GM12878 (cell line): ENCODE results near the gene DAAM1. TPM values are rescaled to one million over a fixed set of nuclear protein-coding genes. Genes with fewer than 3 reads are reported as not detected.

ENCODE experiments used
- ATAC-seq: fragments of 200-7000 bp; cut with Tn5 transposase; 3 replicates; pipeline ENCODE4 v1.9.1; 2020; ENCODE audit warnings: mild to moderate bottlenecking, moderate library complexity
- BruUV-seq: library from RNA; stranded (reverse); fragments of 400-500 nt; replicated peaks from 2 replicates; lab custom pipeline; 2021; lab: Mats Ljungman, UMichigan
- CTCF ChIA-PET: fragments of 300-600 bp; sonication (Branson Sonifier 250); formaldehyde crosslinking; extraction: SDS; loops from one replicate; lab custom pipeline; 2021; ENCODE audit warnings: inconsistent platforms; lab: Yijun Ruan, JAX
- POLR2A ChIA-PET: fragments of 350-600 bp; formaldehyde crosslinking; extraction: SDS; loops from one replicate; lab custom pipeline; 2021; ENCODE audit warnings: inconsistent platforms; lab: Charles Lee
- RAD21 ChIA-PET: fragments of 300-600 bp; sonication (Branson Sonifier 250); formaldehyde crosslinking; loops from one replicate; lab custom pipeline; 2023; ENCODE audit warnings: antibody characterized with exemption; ENCODE audit not compliant: unreplicated experiment; lab: Charles Lee
- SMC1A ChIA-PET: fragments of 300-600 bp; sonication (Branson Sonifier 250); formaldehyde crosslinking; loops from one replicate; lab custom pipeline; 2023; ENCODE audit not compliant: unreplicated experiment, uncharacterized antibody; lab: Charles Lee
- DNase-seq: peaks from one replicate; pipeline ENCODE4 v3.0.0-alpha.2; 2011; ENCODE audit warnings: low read depth, low spot score
- FAIRE-seq: peaks from 3 replicates; lab custom pipeline; 2011; peaks lifted over from hg19 to GRCh38; lab: Jason Lieb, UNC
- H2AFZ ChIP-seq: 2 replicates; pipeline ENCODE4 v1.6.0; 2011; ENCODE audit warnings: low read depth, low read length, control low read depth; ENCODE audit not compliant: control insufficient read depth
- H3K27ac ChIP-seq: 2 replicates; pipeline ENCODE4 v1.5.1; 2011; ENCODE audit warnings: control low read depth; ENCODE audit not compliant: control insufficient read depth, insufficient read depth
- H3K27me3 ChIP-seq, 2 experiments: replicated peaks in 1 of 2; 2 replicates each; pipeline versions ENCODE4 v1.6.0 to v1.6.1; 2011; ENCODE audit warnings: low read length in 1 of 2; ENCODE audit not compliant: control insufficient read depth in 2 of 2, insufficient read depth in 2 of 2
- H3K36me3 ChIP-seq, 2 experiments: 2 replicates each; pipeline ENCODE4 v1.5.1; 2011; ENCODE audit warnings: low read length in 1 of 2; ENCODE audit not compliant: control insufficient read depth in 2 of 2, insufficient read depth in 2 of 2
- H3K4me1 ChIP-seq: 2 replicates; pipeline ENCODE4 v1.6.1; 2011; ENCODE audit warnings: mild to moderate bottlenecking, low read length, moderate library complexity, mixed read lengths; ENCODE audit not compliant: control insufficient read depth, insufficient read depth
- H3K4me2 ChIP-seq: 2 replicates; pipeline ENCODE4 v1.6.0; 2011; ENCODE audit warnings: control low read depth; ENCODE audit not compliant: control insufficient read depth, insufficient read depth
- H3K4me3 ChIP-seq: fragments of 200-600 bp; sonication (generic); 2 replicates; pipeline ENCODE4 v1.5.1; 2016
- H3K79me2 ChIP-seq: 2 replicates; pipeline ENCODE4 v1.6.0; 2011; ENCODE audit warnings: low read length; ENCODE audit not compliant: control insufficient read depth, insufficient read depth
- H3K9ac ChIP-seq: 2 replicates; pipeline ENCODE4 v1.8.0; 2011; ENCODE audit warnings: low read length, control low read depth, mixed read lengths; ENCODE audit not compliant: control insufficient read depth, insufficient read depth
- H3K9me3 ChIP-seq: replicated peaks from 3 replicates; pipeline ENCODE4 v1.5.1; 2011; ENCODE audit warnings: mild to moderate bottlenecking, low read length; ENCODE audit not compliant: control insufficient read depth, insufficient read depth
- H4K20me1 ChIP-seq: 2 replicates; pipeline ENCODE4 v1.6.0; 2011; ENCODE audit not compliant: control insufficient read depth, insufficient read depth
- ATF7 ChIP-seq: fragments of 450-650 bp; IDR thresholded peaks from 2 replicates; pipeline ENCODE4 v1.6.1; 2016; ENCODE audit warnings: low read depth, mild to moderate bottlenecking
- CEBPB ChIP-seq, 2 experiments: fragments of 150-350 bp in 1 of 2; IDR thresholded peaks; 2 replicates each; pipeline ENCODE4 v1.6.1; 2012 to 2014; ENCODE audit warnings: low read depth in 2 of 2, low read length in 2 of 2, borderline replicate concordance in 1 of 2, inconsistent platforms in 1 of 2
- LARP7 ChIP-seq: fragments of 450-650 bp; IDR thresholded peaks from 2 replicates; pipeline ENCODE4 v1.6.1; 2017; ENCODE audit warnings: mild to moderate bottlenecking
- NFYB ChIP-seq: IDR thresholded peaks from 2 replicates; pipeline ENCODE4 v1.6.1; 2011; ENCODE audit warnings: low read depth, mild to moderate bottlenecking, low read length, improper control_type of control experiment, moderate library complexity; ENCODE audit not compliant: insufficient read depth
- PML ChIP-seq: IDR thresholded peaks from 2 replicates; pipeline ENCODE4 v1.6.1; 2012; ENCODE audit warnings: low read length, inconsistent platforms
- SPI1 ChIP-seq: IDR thresholded peaks from 2 replicates; pipeline ENCODE4 v1.6.1; 2011; ENCODE audit warnings: low read depth, mild to moderate bottlenecking, low read length, moderate library complexity, borderline replicate concordance; ENCODE audit not compliant: insufficient read depth
- SREBF1 ChIP-seq: IDR thresholded peaks from 2 replicates; pipeline ENCODE4 v1.6.1; 2012; ENCODE audit warnings: mild to moderate bottlenecking, low read length
- SRF ChIP-seq, 2 experiments: IDR thresholded peaks; 2 replicates each; pipeline ENCODE4 v1.6.1; 2011; ENCODE audit warnings: low read depth in 2 of 2, low read length in 2 of 2, mild to moderate bottlenecking in 1 of 2, moderate library complexity in 1 of 2
- ZSCAN29 ChIP-seq: fragments of 450-650 bp; IDR thresholded peaks from 2 replicates; pipeline ENCODE4 v1.6.1; 2017; ENCODE audit warnings: mild to moderate bottlenecking, moderate library complexity
- WGBS: methylation state at CpG from one replicate; pipeline ENCODE4 v1.1.6; 2016; ENCODE audit warnings: low lambda C conversion rate; ENCODE audit not compliant: insufficient replicate concordance, insufficient coverage; ENCODE audit errors: missing lambda C conversion rate; 5-methylcytosine and 5-hydroxymethylcytosine counted together
- in situ Hi-C: fragments of 300-500 bp; cut with MboI; formaldehyde crosslinking; loops from 9 replicates; pipeline ENCODE4 v1.14.3; 2018; ENCODE audit warnings: mixed read lengths
- intact Hi-C: fragments of 100-400 bp; cut with micrococcal nuclease; formaldehyde crosslinking; loops from one replicate; pipeline ENCODE4 v1.14.2; 2022; ENCODE audit not compliant: unreplicated experiment
- polyA plus RNA-seq, 11 experiments: library from polyadenylated mRNA; depleted of rRNA in 4 of 11; unstranded in 6 of 11; stranded (reverse) in 5 of 11; fragments of >200 nt; fragmentation: Nextera tagmentation in 4 of 11; fragmentation: Illumina TruSeq in 1 of 11; extraction: Ambion mirVana in 4 of 11; extraction: Trizol in 1 of 11; gene quantifications; 1 replicate in 1 of 11; 2 replicates in 10 of 11; pipeline versions ENCODE4 v1.2.1 to v1.2.3, GENCODE V29; 2011 to 2016; ENCODE audit warnings: inconsistent platforms in 2 of 11, missing spikeins in 2 of 11, low read depth in 1 of 11
- total RNA-seq, 4 experiments: library from RNA; depleted of rRNA in 3 of 4; stranded (reverse); fragments of >200 nt in 3 of 4; fragmentation: Illumina TruSeq in 1 of 4; extraction: Trizol in 1 of 4; gene quantifications; 2 replicates each; pipeline versions ENCODE4 v1.2.1 to v1.2.3, GENCODE V29; 2013 to 2021
- TF ChIP-seq, protein P1 (sequence below): fragments of 450-650 bp; IDR thresholded peaks from 2 replicates; pipeline ENCODE4 v1.6.1; 2016; ENCODE audit warnings: mild to moderate bottlenecking, moderate library complexity, borderline replicate concordance
- TF ChIP-seq, protein P2 (sequence below): IDR thresholded peaks from 2 replicates; pipeline ENCODE4 v1.6.1; 2012; ENCODE audit warnings: low read depth, low read length, improper control_type of control experiment

Gene DAAM1
- total and polyA plus RNA-seq, 10 of the 15 experiments (the other 5 are each of a cell fraction or from before 2014, with no cell fraction given) = 13.8 to 32.4 (median 24.2) TPM

DNA sequence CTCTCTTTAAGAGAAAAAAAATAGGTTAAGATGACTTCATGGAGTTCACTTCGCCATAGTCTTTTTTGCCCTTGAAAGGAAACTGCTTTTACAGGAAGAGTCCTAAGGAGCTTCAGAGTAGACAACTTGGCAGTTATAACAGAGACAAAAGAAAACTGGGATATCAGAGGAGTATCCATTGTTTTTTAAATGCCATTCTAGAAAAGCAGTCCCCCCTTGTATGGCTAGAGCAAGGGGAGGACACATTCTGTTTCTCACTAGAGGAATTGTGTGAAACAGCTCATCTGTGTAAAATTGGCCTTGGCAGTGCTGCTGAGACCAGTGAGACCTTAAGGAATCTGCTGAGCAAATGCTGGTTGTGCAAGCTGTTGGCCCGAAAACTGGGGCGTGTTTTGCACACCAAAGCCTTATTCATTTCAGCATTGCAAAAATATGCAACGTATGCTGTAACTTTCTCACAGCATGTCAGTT lies 148.7 kb downstream of the DAAM1 start:
- no peaks in the 10 kb centered on the region for H3K4me1 ChIP-seq
- H3K9ac ChIP-seq = no peak overlapping the region
- WGBS = 95% methylated on average over 4 of the region's 4 CpGs
- no peak overlapping the region for H3K4me2 ChIP-seq
- H3K27me3 ChIP-seq = no peaks in the 10 kb centered on the region
- no peak for TF ChIP-seq SREBF1
- TF ChIP-seq SPI1 = no peak
- no peak for TF ChIP-seq SRF (IDR thresholded peaks at IDR 0.05; ENCODE audit: low read depth in 2 of 2, low read length in 2 of 2)
- no peak for TF ChIP-seq ZSCAN29
- no peak for TF ChIP-seq ATF7
- no peak for TF ChIP-seq PML
- no peak overlapping the region for H2AFZ ChIP-seq
- peaks cover 0 to 2% of the 10 kb centered on the region in 2 experiments; a peak in 1 of 4 replicates for H3K36me3 ChIP-seq
- POLR2A ChIA-PET = no interaction called here
- CTCF ChIA-PET = interaction anchor here (1.0 kb wide), 1 partner anchor 15 kb away, joined by 4 read pairs; no protein-coding TSS in a partner anchor
- RAD21 ChIA-PET = no interaction called here
- H3K27ac ChIP-seq = no peak overlapping the region
- in situ Hi-C loops = no loop called here
- SMC1A ChIA-PET = interaction anchor here (0.9 to 1.8 kb wide), 3 partner anchors 16 to 23 kb away, joined by 3 to 5 read pairs (median 4); no protein-coding TSS in a partner anchor
- H3K4me3 ChIP-seq = no peak overlapping the region
- H4K20me1 ChIP-seq = no peaks in the 10 kb centered on the region
- DNase-seq = no peak
- no peaks in the 10 kb centered on the region for H3K9me3 ChIP-seq
- FAIRE-seq = no peak
- intact Hi-C loops = loop anchor here (5.0 kb wide), 1 partner anchor 105 kb away; no protein-coding TSS in a partner anchor
- no peak for ATAC-seq
- no TSS peak for BruUV-seq
- no peaks in the 10 kb centered on the region for H3K79me2 ChIP-seq

DNA sequence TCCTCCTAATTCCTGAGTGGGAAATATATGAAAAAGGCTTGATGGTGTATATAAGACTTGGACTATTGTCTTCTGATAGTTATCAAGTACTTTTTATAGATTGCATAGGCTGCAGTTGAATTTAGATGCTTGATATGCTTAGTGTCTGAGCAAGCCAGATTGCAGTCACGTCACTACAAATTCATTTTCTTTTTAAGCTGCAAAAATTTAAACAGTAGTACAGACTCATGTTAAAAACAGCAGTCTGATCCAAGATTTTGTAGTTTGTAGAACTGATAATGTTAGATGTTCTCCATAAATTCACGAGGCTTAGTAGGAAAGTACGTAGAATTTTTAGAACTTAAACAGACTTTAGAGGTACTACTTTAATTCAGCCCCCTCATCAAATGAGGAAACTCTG lies 150.3 kb downstream of the DAAM1 start:
- H3K36me3 ChIP-seq = no peaks in the 10 kb centered on the region; a peak in 1 of 4 replicates
- 93% methylated on average over 3 of the region's 3 CpGs for WGBS
- intact Hi-C loops = loop anchor here (5.0 kb wide), 1 partner anchor 104 kb away; no protein-coding TSS in a partner anchor
- ChIA-PET CTCF (interaction anchor here (2.2 kb wide), 1 partner anchor 9 kb away, joined by 10 read pairs; no protein-coding TSS in a partner anchor), RAD21 (no interaction called here), SMC1A (interaction anchor here (1.3 to 3.1 kb wide), 4 partner anchors 9 to 95 kb away, joined by 3 to 15 read pairs (median 6); no protein-coding TSS in a partner anchor), POLR2A (no interaction called here)
- no peaks in the 10 kb centered on the region for H3K4me1 ChIP-seq
- H3K79me2 ChIP-seq = no peaks in the 10 kb centered on the region
- no peak for ATAC-seq
- H3K9ac ChIP-seq = no peak overlapping the region
- FAIRE-seq = no peak
- H4K20me1 ChIP-seq = no peaks in the 10 kb centered on the region
- in situ Hi-C loops = no loop called here
- no peak overlapping the region for H3K27ac ChIP-seq
- H3K4me3 ChIP-seq = no peak overlapping the region
- no peak for DNase-seq
- no peaks in the 10 kb centered on the region for H3K9me3 ChIP-seq
- no peaks in the 10 kb centered on the region for H3K27me3 ChIP-seq
- BruUV-seq = no TSS peak
- H2AFZ ChIP-seq = no peak overlapping the region
- no peak overlapping the region for H3K4me2 ChIP-seq
- TF ChIP-seq CEBPB (IDR thresholded peaks at IDR 0.05; ENCODE audit: borderline replicate concordance in 1 of 2, low read depth in 2 of 2, low read length in 2 of 2) (no peak), LARP7 (no peak), NFYB (no peak)
- TF ChIP-seq, protein P1, sequence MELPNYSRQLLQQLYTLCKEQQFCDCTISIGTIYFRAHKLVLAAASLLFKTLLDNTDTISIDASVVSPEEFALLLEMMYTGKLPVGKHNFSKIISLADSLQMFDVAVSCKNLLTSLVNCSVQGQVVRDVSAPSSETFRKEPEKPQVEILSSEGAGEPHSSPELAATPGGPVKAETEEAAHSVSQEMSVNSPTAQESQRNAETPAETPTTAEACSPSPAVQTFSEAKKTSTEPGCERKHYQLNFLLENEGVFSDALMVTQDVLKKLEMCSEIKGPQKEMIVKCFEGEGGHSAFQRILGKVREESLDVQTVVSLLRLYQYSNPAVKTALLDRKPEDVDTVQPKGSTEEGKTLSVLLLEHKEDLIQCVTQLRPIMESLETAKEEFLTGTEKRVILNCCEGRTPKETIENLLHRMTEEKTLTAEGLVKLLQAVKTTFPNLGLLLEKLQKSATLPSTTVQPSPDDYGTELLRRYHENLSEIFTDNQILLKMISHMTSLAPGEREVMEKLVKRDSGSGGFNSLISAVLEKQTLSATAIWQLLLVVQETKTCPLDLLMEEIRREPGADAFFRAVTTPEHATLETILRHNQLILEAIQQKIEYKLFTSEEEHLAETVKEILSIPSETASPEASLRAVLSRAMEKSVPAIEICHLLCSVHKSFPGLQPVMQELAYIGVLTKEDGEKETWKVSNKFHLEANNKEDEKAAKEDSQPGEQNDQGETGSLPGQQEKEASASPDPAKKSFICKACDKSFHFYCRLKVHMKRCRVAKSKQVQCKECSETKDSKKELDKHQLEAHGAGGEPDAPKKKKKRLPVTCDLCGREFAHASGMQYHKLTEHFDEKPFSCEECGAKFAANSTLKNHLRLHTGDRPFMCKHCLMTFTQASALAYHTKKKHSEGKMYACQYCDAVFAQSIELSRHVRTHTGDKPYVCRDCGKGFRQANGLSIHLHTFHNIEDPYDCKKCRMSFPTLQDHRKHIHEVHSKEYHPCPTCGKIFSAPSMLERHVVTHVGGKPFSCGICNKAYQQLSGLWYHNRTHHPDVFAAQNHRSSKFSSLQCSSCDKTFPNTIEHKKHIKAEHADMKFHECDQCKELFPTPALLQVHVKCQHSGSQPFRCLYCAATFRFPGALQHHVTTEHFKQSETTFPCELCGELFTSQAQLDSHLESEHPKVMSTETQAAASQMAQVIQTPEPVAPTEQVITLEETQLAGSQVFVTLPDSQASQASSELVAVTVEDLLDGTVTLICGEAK = no peak
- TF ChIP-seq, protein P2, sequence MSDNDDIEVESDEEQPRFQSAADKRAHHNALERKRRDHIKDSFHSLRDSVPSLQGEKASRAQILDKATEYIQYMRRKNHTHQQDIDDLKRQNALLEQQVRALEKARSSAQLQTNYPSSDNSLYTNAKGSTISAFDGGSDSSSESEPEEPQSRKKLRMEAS = no peak
